Prostate gland (tissue), 2 donors: ENCODE data around the gene EPAS1. TPM values are rescaled to one million over a fixed set of nuclear protein-coding genes. Genes with fewer than 3 reads are reported as not detected.

ENCODE experiments used
- DNase-seq: peaks from one replicate; pipeline ENCODE4 v3.0.0-alpha.2; 2019; ENCODE audit warnings: low spot score
- H3K27ac ChIP-seq, 2 donors: fragments of 200-600 bp; sonication (generic); 2 replicates each; pipeline ENCODE4 v1.5.1; 2017 to 2019
- H3K27me3 ChIP-seq: fragments of 200-600 bp; sonication (generic); replicated peaks from 2 replicates; pipeline ENCODE4 v1.5.1; 2019; ENCODE audit not compliant: insufficient read depth
- H3K36me3 ChIP-seq, 2 donors: fragments of 200-600 bp; sonication (generic); 1 replicate in 1 of 2; 2 replicates in 1 of 2; pipeline versions ENCODE4 v1.5.1 to v1.8.1; 2017 to 2019
- H3K4me1 ChIP-seq: fragments of 200-600 bp; sonication (generic); replicated peaks from 2 replicates; pipeline ENCODE4 v1.5.1; 2019
- H3K4me3 ChIP-seq, 2 donors: fragments of 200-600 bp; sonication (generic); 2 replicates each; pipeline ENCODE4 v1.5.1; 2017 to 2019
- H3K9me3 ChIP-seq: fragments of 200-600 bp; sonication (generic); 2 replicates; pipeline ENCODE4 v1.5.1; 2017
- POLR2A ChIP-seq: fragments of 450-650 bp; IDR thresholded peaks from one replicate; pipeline ENCODE4 v1.6.1; 2016; ENCODE audit warnings: antibody characterized with exemption, mild to moderate bottlenecking
- POLR2AphosphoS5 ChIP-seq: sonication (generic); formaldehyde crosslinking; IDR thresholded peaks from one replicate; pipeline ENCODE4 v1.6.1; 2017; ENCODE audit warnings: antibody characterized with exemption
- WGBS: methylation state at CpG from one replicate; pipeline ENCODE4 v1.1.5; 2018; 5-methylcytosine and 5-hydroxymethylcytosine counted together
- intact Hi-C: fragments of 100-400 bp; cut with DNase I; formaldehyde crosslinking; loops from one replicate; pipeline ENCODE4 v1.14.2; 2022
- total RNA-seq, 2 donors: library from RNA; depleted of rRNA; stranded (reverse); fragments of >200 nt; gene quantifications; one replicate each; pipeline ENCODE4 v1.1.0, GENCODE V29; 2016
- TF ChIP-seq, protein P1 (sequence below), 4 experiments: fragments of 200-600 bp in 2 of 4; fragments of 450-650 bp in 2 of 4; sonication (generic) in 2 of 4; IDR thresholded peaks; 1 replicate in 3 of 4; 2 replicates in 1 of 4; pipeline ENCODE4 v1.5.1; 2016 to 2019; ENCODE audit warnings: antibody characterized with exemption in 4 of 4, mild to moderate bottlenecking in 2 of 4, moderate library complexity in 2 of 4

EPAS1 gene
- total RNA-seq, 2 donors from 2014 or later: 109 to 356 TPM

- no peak for DNase-seq
- Histone ChIP-seq H3K36me3 (no peaks in the 10 kb centered on the region), H3K27ac (no peak overlapping the region), H3K27me3 (no peaks in the 10 kb centered on the region), H3K4me3 (no peak overlapping the region), H3K9me3 (no peaks in the 10 kb centered on the region), H3K4me1 (no peaks in the 10 kb centered on the region)
- WGBS: 96% methylated on average over 2 of the region's 2 CpGs
- TF ChIP-seq, protein P1, sequence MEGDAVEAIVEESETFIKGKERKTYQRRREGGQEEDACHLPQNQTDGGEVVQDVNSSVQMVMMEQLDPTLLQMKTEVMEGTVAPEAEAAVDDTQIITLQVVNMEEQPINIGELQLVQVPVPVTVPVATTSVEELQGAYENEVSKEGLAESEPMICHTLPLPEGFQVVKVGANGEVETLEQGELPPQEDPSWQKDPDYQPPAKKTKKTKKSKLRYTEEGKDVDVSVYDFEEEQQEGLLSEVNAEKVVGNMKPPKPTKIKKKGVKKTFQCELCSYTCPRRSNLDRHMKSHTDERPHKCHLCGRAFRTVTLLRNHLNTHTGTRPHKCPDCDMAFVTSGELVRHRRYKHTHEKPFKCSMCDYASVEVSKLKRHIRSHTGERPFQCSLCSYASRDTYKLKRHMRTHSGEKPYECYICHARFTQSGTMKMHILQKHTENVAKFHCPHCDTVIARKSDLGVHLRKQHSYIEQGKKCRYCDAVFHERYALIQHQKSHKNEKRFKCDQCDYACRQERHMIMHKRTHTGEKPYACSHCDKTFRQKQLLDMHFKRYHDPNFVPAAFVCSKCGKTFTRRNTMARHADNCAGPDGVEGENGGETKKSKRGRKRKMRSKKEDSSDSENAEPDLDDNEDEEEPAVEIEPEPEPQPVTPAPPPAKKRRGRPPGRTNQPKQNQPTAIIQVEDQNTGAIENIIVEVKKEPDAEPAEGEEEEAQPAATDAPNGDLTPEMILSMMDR (IDR thresholded peaks at IDR 0.05): no peak
- TF ChIP-seq POLR2A (no peak), POLR2AphosphoS5 (no peak)
- intact Hi-C loops: no loop called here
Observed at GRCh38 chr2:46420945-46421344, 123.7 kb downstream of the EPAS1 start.

DNA sequence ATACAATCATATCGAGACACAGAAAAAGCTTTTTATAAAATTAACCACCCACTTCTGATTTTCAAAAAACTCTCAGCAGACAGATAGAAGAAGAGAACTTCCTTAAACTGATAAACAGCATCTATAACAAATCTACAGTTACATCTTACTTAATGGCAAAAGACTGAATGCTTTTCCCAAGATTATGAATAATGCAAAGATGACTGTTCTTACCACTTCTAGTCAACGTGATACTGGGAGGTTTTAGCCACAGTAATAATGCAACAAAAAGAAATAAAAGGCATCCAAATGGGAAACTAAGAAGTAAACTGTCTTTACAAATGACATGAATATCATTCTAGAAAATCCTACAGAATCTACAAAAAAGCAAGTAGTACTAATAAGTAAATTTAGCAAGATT, 124.2 kb downstream of the EPAS1 start:
- H3K4me1 ChIP-seq: no peaks in the 10 kb centered on the region
- no peaks in the 10 kb centered on the region for H3K36me3 ChIP-seq
- TF ChIP-seq, protein P1 (IDR thresholded peaks at IDR 0.05): no peak
- no peak for TF ChIP-seq POLR2A
- TF ChIP-seq POLR2AphosphoS5: no peak
- intact Hi-C loops: no loop called here
- no peak overlapping the region for H3K4me3 ChIP-seq
- no peaks in the 10 kb centered on the region for H3K27me3 ChIP-seq
- no peaks in the 10 kb centered on the region for H3K9me3 ChIP-seq
- WGBS: 75% methylated on average over 2 of the region's 2 CpGs
- no peak overlapping the region for H3K27ac ChIP-seq
- DNase-seq: no peak

- no peaks in the 10 kb centered on the region for H3K27me3 ChIP-seq
- no peaks in the 10 kb centered on the region for H3K36me3 ChIP-seq
- DNase-seq: no peak
- TF ChIP-seq POLR2AphosphoS5 (no peak), POLR2A (no peak)
- TF ChIP-seq, protein P1 (IDR thresholded peaks at IDR 0.05): no peak
- intact Hi-C loops: no loop called here
- H3K4me3 ChIP-seq: no peak overlapping the region
- H3K9me3 ChIP-seq: no peaks in the 10 kb centered on the region
- no peak overlapping the region for H3K27ac ChIP-seq
- H3K4me1 ChIP-seq: no peaks in the 10 kb centered on the region
- 84% methylated on average over 1 of the region's 1 CpG for WGBS
Observed at GRCh38 chr2:46422717-46423394, 125.6 kb downstream of the EPAS1 start.

DNA sequence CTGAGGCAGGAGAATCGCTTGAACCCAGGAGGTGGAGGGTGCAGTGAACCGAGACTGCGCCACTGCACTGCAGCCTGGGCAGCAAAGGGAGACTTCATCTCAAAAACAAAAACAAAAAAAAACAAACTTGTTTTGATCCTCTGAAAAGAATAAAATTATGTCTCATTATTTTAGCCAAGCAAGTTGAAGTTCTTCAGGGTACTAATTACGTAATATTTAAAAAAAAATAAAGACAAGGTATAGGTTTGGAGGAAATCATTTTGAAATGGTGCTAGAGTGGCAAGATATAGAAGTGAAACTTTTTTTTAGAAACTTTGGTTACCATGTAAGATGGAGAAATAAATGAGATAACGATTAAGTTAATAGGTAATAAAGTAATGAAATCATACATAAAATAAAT, 127.7 kb downstream of the EPAS1 start:
- Histone ChIP-seq H3K9me3 (no peaks in the 10 kb centered on the region), H3K36me3 (no peaks in the 10 kb centered on the region), H3K27me3 (no peaks in the 10 kb centered on the region), H3K4me1 (no peaks in the 10 kb centered on the region), H3K4me3 (no peak overlapping the region), H3K27ac (no peak overlapping the region)
- DNase-seq: no peak
- TF ChIP-seq, protein P1 (IDR thresholded peaks at IDR 0.05): no peak
- TF ChIP-seq POLR2AphosphoS5 (no peak), POLR2A (no peak)
- 84% methylated on average over 5 of the region's 5 CpGs for WGBS
- intact Hi-C loops: no loop called here

GRCh38 chr2:46428911-46429436, 131.8 kb downstream of the EPAS1 start:
- no peaks in the 10 kb centered on the region for H3K9me3 ChIP-seq
- DNase-seq: no peak
- H3K36me3 ChIP-seq: no peaks in the 10 kb centered on the region

More at GRCh38 chr2:46428911-46429436, 131.8 kb downstream of the EPAS1 start:
- H3K27ac ChIP-seq: no peak overlapping the region
- no peaks in the 10 kb centered on the region for H3K27me3 ChIP-seq
- no peak overlapping the region for H3K4me3 ChIP-seq
- no peak for TF ChIP-seq POLR2AphosphoS5
- no peak for TF ChIP-seq POLR2A
- TF ChIP-seq, protein P1 (IDR thresholded peaks at IDR 0.05): no peak
- intact Hi-C loops: no loop called here
- H3K4me1 ChIP-seq: no peaks in the 10 kb centered on the region
- 98% methylated on average over 20 of the region's 22 CpGs for WGBS
